Measurements from ENCODE around the gene MATN1. TPM values are rescaled to one million over a fixed set of nuclear protein-coding genes. Genes with fewer than 3 reads are reported as not detected.
A peak's percentile ranks its signal among the peaks of the same experiment; 100 is the strongest.

The MATN1 gene
- total RNA-seq, 1 donor from 2014 or later, result 0.22 TPM

DNA sequence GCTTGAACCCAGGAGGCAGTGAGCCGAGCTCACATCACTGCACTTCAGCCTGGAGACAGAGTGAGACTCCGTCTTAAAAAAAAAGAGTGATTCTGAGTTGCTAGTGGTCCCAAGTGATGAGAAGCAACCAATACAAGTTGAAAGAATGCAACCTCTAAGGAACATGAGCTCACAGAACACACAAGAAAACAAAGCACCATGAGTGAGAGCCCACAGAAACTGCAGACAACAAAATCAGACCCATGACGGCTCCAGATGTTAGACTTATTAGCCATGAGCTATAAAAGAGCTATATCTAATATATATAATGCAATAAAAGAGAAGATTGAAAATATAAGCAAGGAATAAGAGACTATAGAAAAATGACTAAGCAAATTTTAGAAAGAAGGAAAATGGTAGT, 50.0 kb downstream of the MATN1 start:
- no peak overlapping the region for H3K27ac Mint-ChIP-seq (ENCODE audit: unreplicated experiment)
- peaks cover 17% of the 10 kb centered on the region for H3K36me3 Mint-ChIP-seq (ENCODE audit: unreplicated experiment)
- no peak for DNase-seq
- no peak overlapping the region for H3K4me3 Mint-ChIP-seq (ENCODE audit: unreplicated experiment)
- H3K9me3 Mint-ChIP-seq (ENCODE audit: unreplicated experiment), result peaks cover 9% of the 10 kb centered on the region
- peaks cover 10% of the 10 kb centered on the region for H3K27me3 Mint-ChIP-seq (ENCODE audit: unreplicated experiment)
- peaks cover 17% of the 10 kb centered on the region for H3K4me1 Mint-ChIP-seq (ENCODE audit: low read depth, unreplicated experiment)
- TF ChIP-seq, protein P1, sequence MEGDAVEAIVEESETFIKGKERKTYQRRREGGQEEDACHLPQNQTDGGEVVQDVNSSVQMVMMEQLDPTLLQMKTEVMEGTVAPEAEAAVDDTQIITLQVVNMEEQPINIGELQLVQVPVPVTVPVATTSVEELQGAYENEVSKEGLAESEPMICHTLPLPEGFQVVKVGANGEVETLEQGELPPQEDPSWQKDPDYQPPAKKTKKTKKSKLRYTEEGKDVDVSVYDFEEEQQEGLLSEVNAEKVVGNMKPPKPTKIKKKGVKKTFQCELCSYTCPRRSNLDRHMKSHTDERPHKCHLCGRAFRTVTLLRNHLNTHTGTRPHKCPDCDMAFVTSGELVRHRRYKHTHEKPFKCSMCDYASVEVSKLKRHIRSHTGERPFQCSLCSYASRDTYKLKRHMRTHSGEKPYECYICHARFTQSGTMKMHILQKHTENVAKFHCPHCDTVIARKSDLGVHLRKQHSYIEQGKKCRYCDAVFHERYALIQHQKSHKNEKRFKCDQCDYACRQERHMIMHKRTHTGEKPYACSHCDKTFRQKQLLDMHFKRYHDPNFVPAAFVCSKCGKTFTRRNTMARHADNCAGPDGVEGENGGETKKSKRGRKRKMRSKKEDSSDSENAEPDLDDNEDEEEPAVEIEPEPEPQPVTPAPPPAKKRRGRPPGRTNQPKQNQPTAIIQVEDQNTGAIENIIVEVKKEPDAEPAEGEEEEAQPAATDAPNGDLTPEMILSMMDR (IDR thresholded peaks at IDR 0.05; ENCODE audit: partially characterized antibody, unreplicated experiment), result no peak

DNA sequence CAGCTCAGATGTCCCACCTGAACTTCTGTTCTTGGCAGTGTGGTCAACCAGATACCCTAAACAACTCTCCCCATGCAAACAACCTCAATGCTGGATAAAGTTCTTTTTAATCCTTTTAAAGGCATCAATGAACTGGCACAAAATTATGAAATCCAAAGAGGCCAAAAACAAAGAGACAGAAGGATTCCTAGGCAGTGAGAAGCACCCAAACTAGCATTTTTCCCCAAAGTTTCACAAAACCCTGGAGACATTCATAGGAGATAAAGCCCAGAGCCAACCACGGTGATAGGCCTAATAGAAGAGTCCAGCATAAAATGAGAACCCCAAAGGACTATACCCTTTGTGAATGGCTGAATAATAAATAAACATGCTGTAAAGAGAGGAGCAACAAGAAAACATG, 50.7 kb downstream of the MATN1 start:
- no peak overlapping the region for H3K27ac Mint-ChIP-seq (ENCODE audit: unreplicated experiment)
- TF ChIP-seq, protein P1 (IDR thresholded peaks at IDR 0.05; ENCODE audit: partially characterized antibody, unreplicated experiment), result no peak
- H3K4me3 Mint-ChIP-seq (ENCODE audit: unreplicated experiment), result no peak overlapping the region
- H3K9me3 Mint-ChIP-seq (ENCODE audit: unreplicated experiment), result peaks cover 9% of the 10 kb centered on the region
- DNase-seq, result no peak
- peaks cover 21% of the 10 kb centered on the region for H3K4me1 Mint-ChIP-seq (ENCODE audit: low read depth, unreplicated experiment)
- peaks cover 10% of the 10 kb centered on the region for H3K27me3 Mint-ChIP-seq (ENCODE audit: unreplicated experiment)
- peaks cover 12% of the 10 kb centered on the region for H3K36me3 Mint-ChIP-seq (ENCODE audit: unreplicated experiment)

DNA sequence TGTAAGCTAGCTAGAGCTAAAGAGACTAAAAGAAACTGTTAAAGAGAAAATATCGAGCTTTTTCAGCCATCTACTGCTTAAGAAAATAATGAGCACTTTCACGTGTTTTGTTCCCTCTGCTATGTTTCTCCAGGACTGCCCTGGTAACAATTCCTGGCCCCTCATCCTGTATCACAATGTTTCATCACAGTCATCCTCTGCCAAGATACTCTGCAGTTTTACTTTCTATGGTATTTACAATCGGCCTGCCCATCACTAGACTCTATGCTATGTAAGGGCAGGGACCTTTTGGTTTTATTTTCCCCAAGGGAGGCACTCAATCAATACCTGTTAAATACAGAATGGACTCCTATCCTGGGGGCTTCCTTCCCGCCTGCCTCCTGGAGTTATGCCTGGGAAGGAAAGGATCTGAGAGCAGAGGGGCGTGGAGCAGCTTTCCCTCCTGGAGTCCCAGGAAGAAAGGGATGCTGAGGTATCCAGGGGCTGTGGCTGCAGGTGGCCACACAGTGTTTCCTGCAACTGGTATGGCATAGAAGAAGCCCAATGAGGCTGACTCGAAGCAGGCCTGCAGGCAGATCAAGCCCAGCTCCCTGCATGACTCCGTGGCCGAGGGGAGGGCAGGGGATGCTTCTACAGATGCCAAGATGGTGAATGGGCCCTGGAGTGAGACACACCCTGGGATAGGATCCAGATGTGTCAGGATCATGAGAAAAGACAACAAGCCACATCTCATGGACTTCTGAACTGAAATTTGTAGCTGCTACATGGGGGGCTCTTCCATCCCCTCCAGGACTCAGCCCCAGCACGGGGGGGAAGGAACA, 52.9 kb downstream of the MATN1 start:
- H3K27me3 Mint-ChIP-seq (ENCODE audit: unreplicated experiment), result peaks cover 10% of the 10 kb centered on the region
- H3K4me1 Mint-ChIP-seq (ENCODE audit: low read depth, unreplicated experiment), result peaks cover 27% of the 10 kb centered on the region
- H3K4me3 Mint-ChIP-seq (ENCODE audit: unreplicated experiment), result no peak overlapping the region
- no peak for DNase-seq
- H3K36me3 Mint-ChIP-seq (ENCODE audit: unreplicated experiment), result peaks cover 7% of the 10 kb centered on the region
- H3K9me3 Mint-ChIP-seq (ENCODE audit: unreplicated experiment), result peaks cover 9% of the 10 kb centered on the region
- no peak overlapping the region for H3K27ac Mint-ChIP-seq (ENCODE audit: unreplicated experiment)
- TF ChIP-seq, protein P1 (IDR thresholded peaks at IDR 0.05; ENCODE audit: partially characterized antibody, unreplicated experiment), result no peak

DNA sequence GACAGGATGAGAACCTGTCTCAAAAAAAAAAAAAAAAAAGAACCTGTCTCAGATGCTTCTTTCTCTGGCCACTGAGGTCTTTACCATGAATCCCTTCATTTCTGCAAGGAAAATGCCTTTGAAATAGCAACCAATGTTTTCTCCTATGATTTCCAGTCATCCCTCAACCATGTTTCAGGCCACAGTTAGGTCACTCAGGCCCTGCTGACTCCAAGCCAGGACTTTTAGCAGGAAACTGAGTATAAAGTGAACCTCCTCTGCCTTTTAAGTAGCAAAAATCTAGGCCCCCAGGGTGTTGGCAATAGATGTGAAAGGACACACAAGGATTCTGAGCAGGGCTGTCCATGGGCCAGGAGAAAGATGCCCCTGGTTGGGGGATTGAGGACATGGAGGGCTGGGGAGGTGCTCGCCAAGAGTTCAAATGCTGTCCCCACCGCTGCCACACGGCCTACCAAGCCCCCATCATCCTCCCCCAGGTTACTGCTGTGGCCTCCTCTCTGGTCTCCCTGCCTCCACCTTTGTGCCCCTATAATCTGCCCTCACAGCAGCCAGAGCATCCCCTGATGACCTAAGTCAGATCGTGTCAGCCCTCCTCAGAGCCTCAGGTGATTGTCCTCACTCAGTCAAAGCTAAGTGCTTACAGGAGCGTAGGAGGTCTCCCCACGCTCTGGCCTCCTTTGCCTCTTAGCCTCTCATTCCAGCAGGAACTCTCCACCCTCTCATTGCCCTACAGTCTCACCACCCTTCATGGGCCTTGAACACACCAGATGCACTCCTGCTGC, 54.6 kb downstream of the MATN1 start:
- peaks cover 29% of the 10 kb centered on the region for H3K4me1 Mint-ChIP-seq (ENCODE audit: low read depth, unreplicated experiment)
- peaks cover 11% of the 10 kb centered on the region for H3K9me3 Mint-ChIP-seq (ENCODE audit: unreplicated experiment)
- peaks cover 3% of the 10 kb centered on the region for H3K36me3 Mint-ChIP-seq (ENCODE audit: unreplicated experiment)
- TF ChIP-seq, protein P1 (IDR thresholded peaks at IDR 0.05; ENCODE audit: partially characterized antibody, unreplicated experiment), result no peak
- no peak overlapping the region for H3K27ac Mint-ChIP-seq (ENCODE audit: unreplicated experiment)
- no peak for DNase-seq
- H3K4me3 Mint-ChIP-seq (ENCODE audit: unreplicated experiment), result no peak overlapping the region
- peaks cover 12% of the 10 kb centered on the region for H3K27me3 Mint-ChIP-seq (ENCODE audit: unreplicated experiment)

DNA sequence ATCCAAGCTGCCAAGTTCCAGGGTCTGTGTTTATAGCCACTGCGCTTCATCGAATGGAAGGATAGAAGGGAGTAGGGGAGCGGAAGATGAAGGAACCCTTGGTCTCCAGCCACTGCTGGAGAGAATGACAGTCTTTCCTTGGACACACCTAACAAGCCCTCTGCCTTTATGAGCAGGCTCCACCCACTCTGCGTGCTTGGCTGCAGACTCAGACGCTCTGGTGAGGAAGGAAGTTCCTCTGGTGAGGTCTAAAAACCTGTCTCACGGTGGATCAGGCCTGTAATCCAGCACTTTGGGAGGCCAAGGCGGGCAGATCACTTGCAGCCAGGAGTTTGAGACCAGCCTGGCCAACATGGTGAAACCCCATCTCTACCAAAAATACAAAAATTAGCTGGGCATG, 55.4 kb downstream of the MATN1 start:
- peaks cover 29% of the 10 kb centered on the region for H3K4me1 Mint-ChIP-seq (ENCODE audit: low read depth, unreplicated experiment)
- H3K36me3 Mint-ChIP-seq (ENCODE audit: unreplicated experiment), result no peaks in the 10 kb centered on the region
- peaks cover 13% of the 10 kb centered on the region for H3K27me3 Mint-ChIP-seq (ENCODE audit: unreplicated experiment)
- peak overlapping the region; percentile 59 for H3K4me3 Mint-ChIP-seq (ENCODE audit: unreplicated experiment)
- H3K27ac Mint-ChIP-seq (ENCODE audit: unreplicated experiment), result no peak overlapping the region
- H3K9me3 Mint-ChIP-seq (ENCODE audit: unreplicated experiment), result peaks cover 9% of the 10 kb centered on the region
- DNase-seq, result no peak
- TF ChIP-seq, protein P1 (IDR thresholded peaks at IDR 0.05; ENCODE audit: partially characterized antibody, unreplicated experiment), result no peak

Data from glutamatergic neuron (in vitro differentiated cells).